Measurements from ENCODE around the gene TMX2.
A peak's percentile ranks its signal among the peaks of the same experiment; 100 is the strongest.
"Not testable (repeated sequence)": the region's sequence is repeated elsewhere in the genome, so short reads cannot be mapped to it uniquely, and the experiment has no call there.

TMX2 gene

DNA sequence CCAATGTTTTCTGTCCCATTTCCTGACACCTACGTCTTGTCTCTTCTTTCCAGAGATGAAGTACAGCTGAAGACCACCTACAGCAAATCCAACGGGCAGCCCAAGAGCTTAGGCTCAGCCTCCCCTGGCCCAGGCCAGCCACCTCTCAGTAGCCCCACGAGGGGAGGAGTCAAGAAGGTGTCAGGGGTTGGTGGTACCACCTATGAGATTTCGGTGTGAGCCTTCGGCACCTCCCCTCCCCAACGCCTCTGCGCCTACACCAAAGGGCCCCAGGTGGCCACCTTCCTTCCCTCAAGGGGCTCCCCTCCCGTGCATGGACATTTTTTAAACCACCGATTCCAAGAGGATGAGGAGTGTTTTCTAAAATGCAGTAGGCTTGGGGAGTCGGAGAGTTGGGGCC, 12.6 kb upstream of the TMX2 start:
- TF ChIP-seq, protein P1, sequence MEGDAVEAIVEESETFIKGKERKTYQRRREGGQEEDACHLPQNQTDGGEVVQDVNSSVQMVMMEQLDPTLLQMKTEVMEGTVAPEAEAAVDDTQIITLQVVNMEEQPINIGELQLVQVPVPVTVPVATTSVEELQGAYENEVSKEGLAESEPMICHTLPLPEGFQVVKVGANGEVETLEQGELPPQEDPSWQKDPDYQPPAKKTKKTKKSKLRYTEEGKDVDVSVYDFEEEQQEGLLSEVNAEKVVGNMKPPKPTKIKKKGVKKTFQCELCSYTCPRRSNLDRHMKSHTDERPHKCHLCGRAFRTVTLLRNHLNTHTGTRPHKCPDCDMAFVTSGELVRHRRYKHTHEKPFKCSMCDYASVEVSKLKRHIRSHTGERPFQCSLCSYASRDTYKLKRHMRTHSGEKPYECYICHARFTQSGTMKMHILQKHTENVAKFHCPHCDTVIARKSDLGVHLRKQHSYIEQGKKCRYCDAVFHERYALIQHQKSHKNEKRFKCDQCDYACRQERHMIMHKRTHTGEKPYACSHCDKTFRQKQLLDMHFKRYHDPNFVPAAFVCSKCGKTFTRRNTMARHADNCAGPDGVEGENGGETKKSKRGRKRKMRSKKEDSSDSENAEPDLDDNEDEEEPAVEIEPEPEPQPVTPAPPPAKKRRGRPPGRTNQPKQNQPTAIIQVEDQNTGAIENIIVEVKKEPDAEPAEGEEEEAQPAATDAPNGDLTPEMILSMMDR (IDR thresholded peaks at IDR 0.05; ENCODE audit: control insufficient read depth, extremely low read depth, insufficient read depth): no peak
- no peak overlapping the region for H3K4me3 ChIP-seq (ENCODE audit: low read depth, low read length)
- DNase-seq (ENCODE audit: low read depth): no peak

DNA sequence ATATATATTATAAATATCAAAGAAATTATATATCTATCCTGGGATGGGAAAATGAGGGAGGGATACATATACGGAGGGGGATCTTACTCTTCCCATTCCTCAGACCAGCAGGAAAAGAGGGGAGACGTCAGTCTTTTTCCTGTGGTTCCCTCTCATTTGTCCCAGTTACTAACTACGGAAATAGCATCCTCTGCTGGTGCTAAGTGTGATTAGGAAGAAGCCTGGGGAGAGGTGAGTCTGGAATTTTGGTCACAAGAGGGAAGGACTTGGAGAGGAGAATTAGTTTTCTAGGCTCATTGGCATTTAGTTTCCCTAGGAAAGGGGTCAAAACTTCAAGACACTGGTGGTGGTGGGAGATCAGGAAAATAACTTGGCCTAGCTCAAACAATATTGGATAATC, 12.0 kb upstream of the TMX2 start:
- TF ChIP-seq, protein P1 (IDR thresholded peaks at IDR 0.05; ENCODE audit: control insufficient read depth, extremely low read depth, insufficient read depth): no peak
- H3K4me3 ChIP-seq (ENCODE audit: low read depth, low read length): no peak overlapping the region

GRCh38 chr11:57703341-57703740, 9.1 kb upstream of the TMX2 start:
- no peak for DNase-seq (ENCODE audit: low read depth)
- TF ChIP-seq, protein P1 (IDR thresholded peaks at IDR 0.05; ENCODE audit: control insufficient read depth, extremely low read depth, insufficient read depth): no peak
- H3K4me3 ChIP-seq (ENCODE audit: low read depth, low read length): no peak overlapping the region

More for the DNA sequence above, 12.0 kb upstream of the TMX2 start:
- no peak for DNase-seq (ENCODE audit: low read depth)

GRCh38 chr11:57704932-57705331, 7.5 kb upstream of the TMX2 start:
- TF ChIP-seq, protein P1 (IDR thresholded peaks at IDR 0.05; ENCODE audit: control insufficient read depth, extremely low read depth, insufficient read depth): no peak
- no peak for DNase-seq (ENCODE audit: low read depth)
- no peak overlapping the region for H3K4me3 ChIP-seq (ENCODE audit: low read depth, low read length)

DNA sequence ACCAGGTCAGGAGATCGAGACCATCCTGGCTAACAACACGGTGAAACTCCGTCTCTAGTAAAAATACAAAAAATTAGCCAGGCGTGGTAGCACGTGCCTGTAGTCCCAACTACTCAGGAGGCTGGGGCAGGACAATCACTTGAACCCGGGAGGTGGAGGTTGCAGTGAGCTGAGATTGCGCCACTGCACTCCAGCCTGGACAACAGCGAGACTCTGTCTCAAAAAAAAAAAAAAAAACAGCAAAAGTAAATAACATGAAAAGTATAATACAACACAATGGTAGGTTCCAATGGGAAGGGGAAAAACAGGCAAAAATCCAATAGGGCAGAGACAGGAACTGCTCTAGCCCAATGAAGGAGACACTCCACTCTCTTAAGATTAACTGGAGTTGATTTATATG, 7.0 kb upstream of the TMX2 start:
- not testable (repeated sequence) for H3K4me3 ChIP-seq (ENCODE audit: low read depth, low read length); DNase-seq (ENCODE audit: low read depth)

- H3K4me3 ChIP-seq (ENCODE audit: low read depth, low read length): no peak overlapping the region
- TF ChIP-seq, protein P1 (IDR thresholded peaks at IDR 0.05; ENCODE audit: control insufficient read depth, extremely low read depth, insufficient read depth): no peak
- no peak for DNase-seq (ENCODE audit: low read depth)
These were observed 2.5 kb upstream of the TMX2 start for GRCh38 chr11:57709802-57710367.

DNA sequence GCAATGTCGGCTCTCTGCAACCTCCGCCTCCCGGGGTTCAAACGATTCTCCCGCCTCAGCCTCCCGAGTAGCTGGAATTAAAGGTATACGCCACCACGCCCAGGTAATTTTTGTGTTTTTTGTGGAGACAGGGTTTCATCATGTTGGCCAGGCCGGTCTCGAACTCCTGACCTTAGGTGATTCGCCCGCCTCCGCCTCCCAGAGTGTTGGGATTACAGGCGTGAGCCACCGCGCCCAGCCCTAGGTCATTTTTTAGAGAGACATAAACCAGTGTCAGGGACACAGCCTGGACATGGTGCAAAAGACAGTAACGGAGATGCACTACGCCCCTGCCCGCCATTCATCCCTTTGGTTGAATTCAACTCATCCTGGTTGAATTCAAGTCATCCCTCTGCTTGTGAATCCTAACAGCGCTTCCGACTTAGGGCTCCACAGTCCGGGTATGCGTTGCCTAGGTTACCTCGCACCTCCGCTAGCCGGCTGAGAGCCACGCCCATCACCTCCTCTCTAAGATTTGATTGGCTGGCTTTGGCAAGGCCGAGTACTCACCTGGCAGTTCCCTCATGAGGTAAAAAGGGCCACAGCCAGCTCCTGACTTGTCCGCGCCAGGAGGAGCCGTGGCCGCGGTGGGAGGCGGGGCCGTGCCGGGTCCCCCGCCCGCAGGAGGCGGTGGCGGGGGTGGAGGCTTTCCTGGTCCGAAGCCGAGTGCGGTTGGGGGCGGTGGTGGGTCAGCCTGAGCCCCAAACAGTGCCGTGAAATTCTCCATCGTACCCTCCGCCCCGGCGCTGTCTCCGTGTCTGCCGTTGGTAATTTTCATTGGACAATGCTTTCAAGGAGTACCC, 758 bp upstream of the TMX2 start, which contains the start of gene MED19:
TSS of gene MED19 (minus strand) at position 802 of the 842 bp plus-strand sequence. CDS start at position 766, 36 bp downstream.
- TF ChIP-seq, protein P1 (IDR thresholded peaks at IDR 0.05; ENCODE audit: control insufficient read depth, extremely low read depth, insufficient read depth): no peak
- peak within 1 kb of the TSS; percentile 79 for H3K4me3 ChIP-seq (ENCODE audit: low read depth, low read length)
- DNase-seq (ENCODE audit: low read depth): peak; percentile 97

Data from LNCaP clone FGC (cell line).